OCI-LY3 (cell line): ENCODE data around the gene GABARAPL1.

Experiments used
- CTCF ChIP-seq: fragments of 200-600, 300-600 bp; sonication (generic); IDR thresholded peaks from 2 replicates; pipeline ENCODE4 v1.5.1; 2014; ENCODE audit warnings: antibody characterized with exemption, low read length, low read depth
- EZH2phosphoT487 ChIP-seq: fragments of 200-600 bp; shearing (Covaris generic); IDR thresholded peaks from 2 replicates; pipeline ENCODE4 v1.6.1; 2018; ENCODE audit warnings: antibody characterized with exemption, mixed run types, low read depth

- TF ChIP-seq CTCF (no peak), EZH2phosphoT487 (no peak)
These were observed 43.6 kb upstream of the GABARAPL1 start for GRCh38 chr12:10169104-10169503.
